ENCODE data around the gene RNASE4.
A peak's percentile ranks its signal among the peaks of the same experiment; 100 is the strongest.

RNASE4 gene

DNA sequence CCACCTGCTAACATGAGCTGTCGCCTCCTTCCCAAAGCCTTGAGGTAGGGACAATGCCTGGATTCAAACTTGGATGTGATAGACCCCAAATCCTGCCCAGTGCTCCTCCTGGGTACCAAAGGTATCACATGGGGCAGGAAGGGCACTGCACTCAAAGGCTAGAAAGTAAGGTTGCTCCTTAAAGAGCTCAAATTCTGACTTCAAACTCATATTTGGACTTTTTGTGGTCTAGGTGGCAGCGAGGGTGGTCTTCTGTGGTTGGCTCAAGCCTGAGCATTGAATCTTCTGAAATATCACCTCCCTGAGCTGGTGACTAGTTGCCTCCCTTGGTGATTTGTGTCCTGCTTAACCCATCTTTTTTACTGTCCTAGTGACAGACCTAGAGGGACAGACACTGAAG lies 8.3 kb upstream of the RNASE4 start:
- DNase-seq, result no peak

DNA sequence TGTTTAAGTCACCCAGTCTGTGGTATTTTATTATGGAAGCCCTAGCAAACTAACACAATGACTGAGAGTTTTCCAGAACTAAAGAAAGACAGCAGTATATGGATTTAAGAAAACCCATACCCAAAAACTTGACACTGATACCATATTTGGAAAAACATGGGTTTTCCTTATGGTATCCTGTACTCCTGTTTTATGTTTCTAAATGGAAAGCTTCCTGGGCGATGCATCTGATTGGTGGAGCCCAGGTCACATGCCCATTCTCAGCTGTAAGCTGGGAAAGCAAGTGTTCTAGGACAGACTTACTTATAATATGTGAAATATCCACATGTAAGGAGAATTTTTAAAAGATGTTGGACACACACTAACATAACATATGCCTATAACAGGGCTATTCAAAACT lies 4.5 kb upstream of the RNASE4 start:
- DNase-seq, result peak in 1 of 2 donors; percentile 11

DNA sequence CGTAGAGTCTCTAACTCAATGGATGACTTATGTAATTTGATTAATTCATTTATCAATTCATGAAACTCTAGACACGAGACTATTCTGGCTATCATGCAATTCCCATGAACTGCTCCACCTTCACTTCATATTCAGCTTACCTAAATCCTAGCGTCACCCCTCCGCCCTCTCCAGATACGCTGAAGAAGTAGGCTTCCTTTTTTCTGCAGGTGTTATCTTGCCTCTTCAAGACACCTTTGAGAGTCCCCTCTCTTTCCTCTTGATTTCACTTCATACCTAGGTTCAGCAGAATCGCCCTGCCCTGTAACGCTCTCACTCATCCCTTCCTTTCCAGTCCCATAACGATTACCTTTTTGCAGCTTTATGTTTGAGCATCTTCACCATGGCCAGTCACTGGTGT lies 4.0 kb upstream of the RNASE4 start:
- DNase-seq, result no peak

DNA sequence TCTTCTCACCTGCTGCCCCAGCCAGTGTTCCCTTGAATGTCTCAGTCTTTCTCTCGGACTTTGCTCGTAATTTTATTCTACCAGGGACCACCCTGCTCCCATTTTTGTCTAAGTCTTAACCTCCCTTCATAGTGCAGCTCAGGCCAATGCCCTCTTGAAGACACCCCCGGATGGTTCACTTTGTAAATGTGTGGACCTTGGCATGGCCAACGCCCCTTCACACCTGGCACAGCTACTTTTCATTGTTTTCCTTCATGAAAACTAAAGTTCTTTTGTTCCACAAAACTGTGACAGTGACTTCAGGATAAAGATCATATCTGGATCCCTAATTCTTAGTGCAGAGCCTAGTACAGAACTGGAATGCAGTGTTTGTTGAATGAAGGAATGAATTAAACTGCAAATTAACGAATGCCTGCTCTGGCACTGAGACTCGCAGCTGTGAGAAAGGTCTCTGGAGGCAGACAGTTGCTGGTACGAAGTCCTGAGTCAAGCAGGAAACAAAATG lies 3.5 kb upstream of the RNASE4 start:
- peak in 1 of 2 donors; percentile 71 for DNase-seq

DNA sequence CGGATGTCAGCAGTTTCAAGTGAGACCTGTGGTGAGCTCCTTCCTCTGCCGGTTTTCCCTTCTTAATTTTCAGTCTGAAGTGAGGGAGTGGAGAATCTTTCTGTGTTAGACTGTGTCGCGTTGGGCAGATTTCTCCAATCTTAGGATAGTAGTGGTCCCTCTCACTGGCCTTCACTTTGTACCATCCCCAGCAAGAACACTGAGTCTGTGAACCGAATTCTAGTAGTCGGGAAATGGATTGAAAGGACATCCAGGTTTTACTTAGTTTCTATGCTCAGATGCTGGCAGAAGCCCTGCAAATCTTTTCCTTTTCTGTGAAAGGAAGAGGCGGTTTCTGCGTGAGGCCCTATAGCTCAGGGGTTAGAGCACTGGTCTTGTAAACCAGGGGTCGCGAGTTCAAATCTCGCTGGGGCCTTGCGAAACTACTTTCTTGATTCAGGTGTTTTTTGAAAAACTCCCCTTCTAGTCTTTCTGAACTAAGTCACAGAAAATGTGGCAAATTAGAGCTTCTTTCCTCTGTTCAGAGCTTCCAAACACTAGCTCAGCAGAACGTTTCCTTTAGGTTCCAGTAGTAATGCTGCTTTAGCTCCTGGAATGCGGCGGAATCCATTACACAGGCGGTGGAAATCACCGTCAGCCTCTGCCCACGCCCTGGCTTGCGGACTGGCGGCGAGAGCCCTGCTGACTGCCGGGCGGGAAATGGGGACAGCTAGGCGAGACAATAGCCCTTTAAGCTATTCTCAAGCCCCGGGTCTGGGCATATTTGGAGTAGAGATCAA lies 2.8 kb upstream of the RNASE4 start:
- DNase-seq, result peak; percentile 89 to 93

DNA sequence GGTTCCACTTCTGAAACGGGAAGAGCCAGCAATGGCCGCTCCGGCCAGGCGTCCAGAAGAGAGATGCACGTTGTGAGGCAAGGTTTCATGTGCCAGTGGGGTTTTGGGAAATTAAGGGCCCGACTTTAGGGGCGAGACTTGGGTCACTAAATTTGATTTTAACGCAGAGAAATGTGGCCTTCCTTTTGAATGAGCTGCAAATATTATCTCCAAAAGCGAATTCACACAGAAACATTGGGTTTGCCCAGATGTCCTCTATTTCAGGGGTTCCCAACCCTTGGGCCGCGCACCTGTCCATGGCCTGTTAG lies 2.3 kb upstream of the RNASE4 start:
- DNase-seq, result no peak

DNA sequence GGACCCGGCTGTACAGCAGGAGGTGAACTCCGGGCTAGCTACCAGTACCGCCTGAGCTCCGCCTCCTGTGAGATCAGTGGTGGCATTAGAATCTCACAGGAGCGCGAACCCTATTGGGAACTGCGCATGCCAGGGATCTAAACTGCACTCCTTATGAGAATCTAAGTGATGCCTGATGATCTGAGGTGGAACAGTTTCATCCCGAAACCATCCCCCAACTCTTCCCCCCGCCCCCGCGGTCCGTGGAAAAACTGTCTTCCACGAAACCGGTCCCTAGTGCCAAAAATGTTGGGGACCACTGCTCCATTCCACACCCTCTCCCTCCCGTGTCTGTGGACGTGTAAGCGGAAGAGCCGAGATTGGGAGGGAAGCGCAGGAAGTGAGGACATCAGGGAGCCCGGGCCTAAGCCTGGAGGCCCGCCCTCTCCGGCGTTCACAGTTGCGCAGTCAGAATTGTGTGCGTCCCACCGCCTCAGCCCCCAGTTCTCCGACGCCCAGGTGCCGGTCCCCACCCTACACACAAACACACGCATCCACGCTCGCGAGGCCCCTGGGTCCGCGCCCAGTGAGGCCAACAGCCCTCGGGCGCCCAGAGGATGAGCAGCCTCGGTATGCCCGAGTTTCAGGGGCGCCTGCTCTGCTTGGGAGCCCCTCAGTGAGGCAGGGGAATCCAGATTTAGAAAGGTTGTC lies 1.8 kb upstream of the RNASE4 start:
- DNase-seq, result peak; percentile 86 to 87

DNA sequence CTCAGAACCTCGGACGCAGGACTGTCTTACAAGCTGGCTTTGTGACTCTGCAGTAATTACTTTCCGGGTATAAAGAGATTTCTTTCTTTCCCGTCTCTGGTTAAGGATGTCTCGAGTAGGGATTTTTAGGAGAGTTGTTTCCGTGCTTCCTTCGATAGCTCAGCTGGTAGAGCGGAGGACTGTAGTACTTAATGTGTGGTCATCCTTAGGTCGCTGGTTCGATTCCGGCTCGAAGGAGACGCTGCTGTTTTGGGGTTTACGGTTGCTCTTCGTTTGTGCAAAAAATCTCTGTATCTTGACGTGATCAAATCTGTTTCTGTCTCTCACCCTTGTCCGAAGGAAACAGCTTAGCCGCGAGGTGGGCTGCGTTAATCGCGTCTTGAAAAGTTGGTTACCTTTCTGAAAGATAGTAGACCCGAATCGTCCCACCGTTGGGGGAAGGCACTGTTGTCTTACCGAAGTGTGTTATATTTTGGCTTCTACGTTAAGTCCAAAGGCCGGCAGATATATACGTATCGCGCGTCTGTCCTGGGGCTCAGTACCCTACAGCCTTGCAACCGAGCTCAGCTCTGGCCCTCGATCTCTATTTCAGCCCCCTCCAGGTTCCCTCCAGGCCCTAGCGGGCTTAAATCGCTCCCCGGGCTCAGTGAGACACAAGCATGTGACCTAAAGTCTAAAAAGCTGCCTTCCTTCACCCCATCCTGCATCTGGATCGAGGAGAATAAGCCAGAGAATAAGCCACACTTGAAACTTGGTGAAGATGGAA lies 1.1 kb upstream of the RNASE4 start:
- peak; percentile 84 to 87 for DNase-seq

DNA sequence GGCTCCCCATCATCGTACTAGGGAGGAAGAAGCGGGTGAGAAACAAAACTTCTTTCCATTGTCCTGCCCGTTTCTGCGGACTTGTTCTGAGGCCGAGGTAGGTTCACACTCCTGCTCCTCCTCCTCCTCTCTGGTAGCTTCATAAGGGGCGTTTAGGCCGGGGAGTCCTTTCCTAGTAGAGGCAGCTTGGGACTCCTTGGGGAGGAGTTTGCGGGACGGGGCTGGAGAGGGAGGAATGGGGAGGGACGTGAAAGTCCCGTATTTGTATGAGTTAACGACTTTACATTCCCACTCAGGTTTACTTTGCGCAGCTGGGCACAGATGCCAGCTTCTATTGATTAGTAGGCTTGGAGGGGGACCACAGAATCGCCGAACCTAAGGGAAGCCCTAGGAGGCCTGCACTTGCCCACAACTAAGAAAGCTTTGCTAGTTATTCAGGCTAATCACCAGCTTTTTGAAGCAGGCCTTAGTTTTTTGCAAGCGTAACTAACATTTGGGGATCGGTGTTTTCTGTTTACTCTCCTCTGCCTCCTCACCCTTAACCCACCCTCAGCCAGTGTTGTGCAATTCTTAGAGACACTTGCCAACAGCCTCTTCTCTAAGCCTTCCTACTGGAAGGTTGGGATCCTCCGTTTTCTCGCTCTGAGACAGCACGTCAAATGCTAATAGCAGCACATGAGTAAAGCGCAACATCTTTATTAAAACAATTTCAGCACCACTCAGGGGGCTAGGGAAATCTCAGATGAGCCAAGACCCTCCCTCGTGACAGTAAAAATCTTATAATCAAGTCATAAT lies 499 bp downstream of the RNASE4 start:
- no peak for DNase-seq

DNA sequence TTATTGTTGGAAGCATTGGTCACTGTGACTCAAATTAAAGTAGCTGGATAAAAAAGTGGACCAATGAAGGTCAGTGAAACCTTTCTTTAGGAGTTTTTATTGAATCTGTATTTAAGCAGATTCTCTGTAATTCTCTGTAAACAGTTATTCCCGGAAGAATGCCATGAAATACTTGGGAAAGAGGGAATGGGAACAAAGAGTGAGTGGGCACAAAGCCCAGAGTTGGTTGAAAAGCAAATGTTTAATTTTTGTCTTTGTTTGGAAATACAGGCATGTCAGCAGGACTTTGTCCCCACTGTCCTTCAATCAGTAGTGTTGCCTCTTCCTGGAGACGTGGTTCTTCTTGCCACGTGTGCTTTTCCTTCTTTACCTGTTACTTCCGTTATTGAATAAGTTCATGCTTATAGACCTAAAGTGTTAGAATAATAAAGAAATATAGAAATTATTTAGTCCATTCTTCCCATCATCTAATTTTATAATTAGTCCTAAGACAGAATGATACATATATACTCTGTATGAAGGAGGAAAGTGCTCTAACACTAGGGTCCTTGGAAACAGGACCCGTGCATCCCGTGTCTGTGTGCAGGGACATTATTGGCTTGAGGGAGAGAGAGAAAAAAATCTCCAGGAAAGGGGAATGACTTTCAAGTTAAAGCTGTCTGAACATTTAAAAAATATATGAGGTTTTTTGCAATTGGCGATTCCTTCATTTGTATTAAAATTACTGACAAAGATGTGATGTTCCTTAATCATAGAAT lies 2.2 kb downstream of the RNASE4 start:
- DNase-seq, result no peak

DNA sequence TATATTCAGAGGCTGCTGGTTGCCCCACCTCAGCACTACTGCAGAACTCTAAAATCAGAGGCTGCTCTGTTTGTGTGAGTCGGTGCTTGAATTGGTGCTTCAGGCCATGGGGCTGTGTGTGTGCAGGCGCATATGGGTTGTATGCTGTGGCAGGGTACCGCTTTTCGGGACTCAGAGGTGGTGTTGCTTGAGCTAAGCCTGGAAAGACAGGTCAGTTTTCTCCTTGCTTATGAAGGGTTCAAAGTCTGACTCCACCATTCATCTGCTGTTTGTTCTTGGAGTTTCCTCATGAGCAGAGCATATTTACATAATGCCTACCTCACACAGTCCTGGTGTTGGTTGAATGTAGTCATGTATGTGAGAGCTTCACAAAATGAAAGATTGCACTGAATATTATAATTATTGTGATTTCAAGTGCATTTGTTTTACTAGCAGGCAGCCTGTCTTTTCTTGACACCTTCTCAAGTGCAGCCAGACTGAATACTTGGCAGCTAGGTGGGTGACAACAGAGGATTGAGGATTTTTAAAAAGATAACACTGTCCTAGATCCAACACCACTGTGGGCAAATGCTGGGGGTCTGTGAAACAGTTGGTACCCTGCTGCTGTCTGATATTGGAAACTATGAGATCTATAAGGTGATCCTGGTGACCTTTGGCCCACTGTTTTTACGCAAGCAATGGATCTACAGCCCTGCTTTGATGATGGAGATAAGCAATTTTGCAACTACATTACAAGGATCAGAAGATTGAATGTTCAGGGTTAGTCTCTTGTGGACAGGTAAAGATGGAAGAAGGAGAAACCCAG lies 3.2 kb downstream of the RNASE4 start:
- DNase-seq, result no peak

DNA sequence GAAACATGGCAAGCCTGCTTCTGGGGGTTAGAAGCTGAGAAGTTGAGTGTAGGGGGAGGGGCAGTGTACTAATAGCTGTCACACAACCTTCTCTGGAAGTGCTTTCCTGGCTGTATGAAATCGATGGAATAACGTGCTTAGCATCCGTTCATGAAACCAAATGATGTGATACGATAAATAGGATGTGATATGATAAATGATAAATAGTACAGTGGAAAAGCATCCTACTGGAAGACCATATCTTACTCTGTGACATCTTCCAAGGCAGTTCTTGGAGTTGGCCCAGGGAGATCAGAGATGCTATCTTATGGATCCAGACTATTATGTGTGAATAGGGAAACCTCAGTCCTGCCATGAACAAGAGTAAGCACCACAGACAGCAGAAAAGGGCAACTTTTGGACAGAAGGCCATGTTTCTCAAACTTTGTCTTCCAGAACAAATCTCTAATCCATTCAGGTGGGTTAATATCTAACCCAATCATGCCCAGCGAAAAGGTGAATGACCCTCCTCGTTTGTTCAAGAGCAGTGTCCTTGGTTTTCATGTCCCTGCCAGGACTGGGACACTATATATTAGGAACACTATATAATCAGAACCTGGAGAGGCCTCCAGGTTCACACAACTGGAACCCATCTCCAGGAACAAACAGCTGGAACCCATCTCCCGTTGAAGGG lies 3.9 kb downstream of the RNASE4 start, which contains the start of gene ANG:
Gene ANG, plus strand, starts transcription at position 598 of the 673 bp plus-strand sequence. CDS start 4,801 bp downstream, outside the sequence.
- DNase-seq, result no peak

DNA sequence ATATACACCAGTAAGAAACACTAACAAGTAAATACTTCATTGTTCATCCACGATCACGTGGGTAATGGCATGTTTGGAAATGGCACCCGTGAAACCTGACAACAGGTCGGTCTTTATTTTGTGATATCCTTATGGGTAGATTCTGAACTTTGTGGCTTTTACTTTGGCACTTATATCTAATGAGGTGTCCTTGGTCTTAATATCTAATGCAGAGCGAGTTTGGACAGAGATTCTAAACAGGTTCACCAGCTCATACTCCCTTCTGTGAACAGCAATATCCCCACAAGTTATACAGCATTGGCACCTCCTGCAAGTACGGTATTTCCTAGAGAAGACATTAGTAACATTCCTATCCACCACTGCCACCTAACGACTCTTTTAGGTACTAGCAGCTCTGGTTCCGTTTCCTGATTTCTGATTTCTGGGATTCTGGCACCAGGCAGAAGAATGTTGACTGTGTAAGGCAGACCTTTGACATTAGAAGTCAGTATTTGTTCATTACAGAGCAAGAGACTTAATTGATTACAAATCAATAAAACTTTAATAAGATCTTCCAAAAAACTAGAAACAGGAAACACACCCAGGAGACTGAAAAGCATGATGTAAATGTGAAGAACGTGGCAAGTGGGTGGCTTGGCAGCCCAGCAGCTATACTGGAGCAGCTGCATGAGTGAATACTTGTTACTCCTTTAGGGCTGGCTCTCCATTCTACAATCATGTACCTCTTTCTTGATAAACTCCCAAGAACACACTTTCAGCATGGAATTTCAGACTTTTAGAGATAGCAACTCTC lies 6.7 kb downstream of the RNASE4 start:
- DNase-seq, result peak; percentile 45 to 72

DNA sequence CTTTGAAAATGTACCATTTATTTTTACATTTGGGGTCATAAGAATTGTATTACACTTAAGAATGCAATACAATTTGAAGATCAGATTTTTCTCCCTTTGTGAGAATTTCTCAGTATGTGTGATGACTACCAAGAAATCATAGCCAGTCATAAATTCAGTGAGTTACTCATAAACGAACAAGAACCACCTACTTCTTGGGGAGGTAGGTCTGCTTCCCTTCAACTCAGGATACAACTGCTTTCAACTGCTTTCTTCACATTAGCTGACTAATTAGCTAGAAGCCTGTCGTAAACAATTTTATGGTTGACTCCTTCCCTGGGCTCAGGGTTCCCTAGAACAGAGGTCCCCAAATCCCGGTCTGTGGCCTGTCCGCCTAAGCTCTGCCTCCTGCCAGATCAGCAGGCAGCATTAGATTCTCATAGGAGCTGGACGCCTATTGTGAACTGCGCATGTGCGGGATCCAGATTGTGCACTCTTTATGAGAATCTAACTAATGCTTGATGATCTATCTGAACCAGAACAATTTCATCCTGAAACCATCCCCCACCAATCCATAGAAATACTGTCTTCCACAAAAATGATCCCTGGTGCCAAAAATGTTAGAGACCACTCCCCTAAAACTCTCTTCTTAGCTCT lies 7.9 kb downstream of the RNASE4 start:
- DNase-seq, result no peak

DNA sequence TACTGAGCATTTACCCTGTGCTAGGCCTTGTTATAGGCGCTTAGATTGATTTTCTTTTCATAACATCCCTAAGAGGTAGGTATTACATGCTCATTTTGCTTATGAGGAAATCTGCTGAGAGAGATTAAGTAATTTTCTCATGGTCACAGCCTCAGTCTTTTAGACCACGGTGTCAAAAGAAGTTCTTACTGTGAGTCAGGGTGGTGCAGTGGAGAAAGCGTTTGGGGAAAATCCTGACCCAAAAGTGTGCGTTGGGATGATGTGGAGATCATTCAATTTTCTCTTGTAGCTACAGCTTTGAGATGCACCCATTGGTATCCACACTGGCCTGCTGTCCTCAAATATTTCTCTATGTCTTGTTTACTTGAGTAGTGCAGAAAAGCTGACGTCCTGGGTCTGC lies 12.4 kb downstream of the RNASE4 start:
- no peak for DNase-seq

DNA sequence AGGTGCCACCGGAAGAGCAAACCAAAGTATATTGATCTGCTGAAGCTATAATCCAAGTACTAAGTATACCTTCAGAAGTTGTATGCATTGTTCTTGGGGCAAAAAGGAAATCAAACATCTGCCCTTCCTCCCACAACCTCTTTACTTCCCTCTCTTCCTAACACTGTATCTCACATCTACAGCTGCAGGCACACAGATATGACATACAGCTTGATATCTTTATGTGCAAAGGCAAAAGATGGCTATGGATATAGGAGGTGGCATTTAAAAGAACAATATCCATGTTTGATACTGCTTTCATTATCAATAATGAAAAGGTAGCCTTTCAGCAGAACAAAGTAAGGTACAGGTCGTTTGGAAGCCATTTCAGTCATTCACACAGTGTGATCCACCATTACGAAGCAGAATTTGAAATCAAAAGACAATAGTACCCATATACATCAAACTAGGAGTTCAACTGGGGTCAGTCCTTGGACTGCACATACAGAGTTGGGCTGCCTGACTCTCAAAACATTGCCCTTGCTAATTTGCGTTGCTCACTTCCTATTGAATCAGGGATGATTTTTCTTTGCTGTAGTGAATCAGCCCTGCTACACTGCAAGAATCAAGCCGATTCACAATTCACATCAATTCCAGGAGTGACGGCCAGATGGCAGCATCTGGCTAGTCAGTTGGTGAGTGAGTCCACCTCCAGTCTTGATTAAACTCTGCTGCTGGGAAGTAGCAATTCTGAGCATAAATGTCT lies 13.1 kb downstream of the RNASE4 start:
- peak; percentile 70 to 71 for DNase-seq

DNA sequence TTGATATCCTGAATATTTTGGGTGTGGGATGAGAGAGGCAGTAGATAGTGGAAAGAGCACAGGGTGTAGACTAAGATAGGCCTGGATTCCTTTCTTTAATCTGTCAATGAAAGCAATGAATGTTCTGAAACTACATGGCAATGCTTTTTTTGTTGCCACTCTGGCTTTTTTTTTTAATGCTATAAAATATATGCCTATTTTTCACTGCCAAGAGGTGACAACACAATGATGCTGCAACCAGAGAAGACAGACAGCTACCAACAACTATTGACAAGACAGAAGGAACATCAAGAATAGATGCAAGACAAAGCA lies 13.6 kb downstream of the RNASE4 start:
- DNase-seq, result no peak

DNA sequence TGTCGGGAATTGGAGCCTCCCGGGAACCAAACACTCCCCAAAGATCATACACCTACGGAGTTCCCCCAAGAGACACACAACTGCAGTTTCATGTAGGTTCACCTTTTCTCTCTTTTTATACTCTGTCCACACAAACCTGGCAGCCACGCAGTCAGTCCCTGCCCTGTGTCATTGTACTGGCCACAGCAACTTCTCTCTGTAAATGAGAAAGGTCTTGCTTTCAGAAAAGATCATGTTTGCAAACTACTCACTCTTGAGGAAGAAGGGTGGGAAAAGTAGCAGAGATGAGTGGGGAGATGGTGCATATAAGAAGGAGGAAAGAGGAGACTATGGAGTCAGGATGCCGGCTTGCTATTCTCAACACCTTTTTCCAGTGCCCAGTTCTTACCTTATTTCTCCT lies 14.6 kb downstream of the RNASE4 start:
- no peak for DNase-seq

DNA sequence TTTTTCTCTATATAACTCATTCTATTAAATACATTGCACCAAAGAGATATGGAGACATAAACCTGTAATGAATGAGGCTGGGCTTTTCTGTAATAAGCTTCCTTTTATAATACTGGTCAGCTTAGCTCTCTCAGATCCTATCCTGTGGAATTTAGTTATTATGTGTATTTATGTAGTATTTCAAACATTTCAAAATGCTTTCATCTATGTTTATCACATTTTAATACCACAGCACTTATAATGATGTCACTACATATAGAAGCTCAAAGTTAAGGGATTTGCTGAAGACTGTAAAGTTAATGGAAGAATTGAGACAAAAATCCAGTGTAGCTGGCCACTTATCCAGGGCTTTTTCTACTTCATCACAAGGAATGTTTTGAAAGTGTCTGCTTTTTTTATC lies 15.6 kb downstream of the RNASE4 start:
- DNase-seq, result no peak
